HFFc6 (cell line): ENCODE results near the gene PDGFC. TPM values are rescaled to one million over a fixed set of nuclear protein-coding genes. Genes with fewer than 3 reads are reported as not detected.

Source experiments
- DNase-seq: peaks from one replicate; pipeline ENCODE4 v3.0.0-alpha.2; 2018
- H3K27ac Mint-ChIP-seq: 2 replicates; pipeline ENCODE4 v1.8.0; 2020; ENCODE audit warnings: mild to moderate bottlenecking, mixed read lengths
- H3K27me3 Mint-ChIP-seq: 2 replicates; pipeline ENCODE4 v1.8.0; 2021; ENCODE audit warnings: mild to moderate bottlenecking, moderate library complexity, mixed read lengths; ENCODE audit not compliant: insufficient read depth
- H3K36me3 Mint-ChIP-seq: 2 replicates; pipeline ENCODE4 v1.8.0; 2021; ENCODE audit warnings: low read depth, mixed read lengths
- H3K4me1 Mint-ChIP-seq: 2 replicates; pipeline ENCODE4 v1.8.0; 2020; ENCODE audit warnings: low read depth, mixed read lengths
- H3K4me3 Mint-ChIP-seq: 2 replicates; pipeline ENCODE4 v1.8.0; 2020; ENCODE audit warnings: mild to moderate bottlenecking, moderate library complexity, mixed read lengths
- H3K9me3 Mint-ChIP-seq: 2 replicates; pipeline ENCODE4 v1.8.0; 2020; ENCODE audit warnings: mild to moderate bottlenecking, mixed read lengths
- total RNA-seq, 6 experiments: library from RNA; stranded (reverse); fragmentation: NEBNext Ultra II Directional; extraction: Animal tissue kit (Norgen Biotek cat#: 25700); gene quantifications; 2 replicates in 1 of 6; 3 replicates in 5 of 6; pipeline ENCODE4 v1.2.3, GENCODE V29; 2021
- TF ChIP-seq, protein P1 (sequence below): fragments of 200-600 bp; sonication (generic); IDR thresholded peaks from 2 replicates; pipeline ENCODE4 v1.5.0; 2021; ENCODE audit warnings: antibody characterized with exemption, mild to moderate bottlenecking

Gene PDGFC
- total RNA-seq, 6 experiments from 2014 or later: 71.5 to 112 (median 76.1) TPM

DNA sequence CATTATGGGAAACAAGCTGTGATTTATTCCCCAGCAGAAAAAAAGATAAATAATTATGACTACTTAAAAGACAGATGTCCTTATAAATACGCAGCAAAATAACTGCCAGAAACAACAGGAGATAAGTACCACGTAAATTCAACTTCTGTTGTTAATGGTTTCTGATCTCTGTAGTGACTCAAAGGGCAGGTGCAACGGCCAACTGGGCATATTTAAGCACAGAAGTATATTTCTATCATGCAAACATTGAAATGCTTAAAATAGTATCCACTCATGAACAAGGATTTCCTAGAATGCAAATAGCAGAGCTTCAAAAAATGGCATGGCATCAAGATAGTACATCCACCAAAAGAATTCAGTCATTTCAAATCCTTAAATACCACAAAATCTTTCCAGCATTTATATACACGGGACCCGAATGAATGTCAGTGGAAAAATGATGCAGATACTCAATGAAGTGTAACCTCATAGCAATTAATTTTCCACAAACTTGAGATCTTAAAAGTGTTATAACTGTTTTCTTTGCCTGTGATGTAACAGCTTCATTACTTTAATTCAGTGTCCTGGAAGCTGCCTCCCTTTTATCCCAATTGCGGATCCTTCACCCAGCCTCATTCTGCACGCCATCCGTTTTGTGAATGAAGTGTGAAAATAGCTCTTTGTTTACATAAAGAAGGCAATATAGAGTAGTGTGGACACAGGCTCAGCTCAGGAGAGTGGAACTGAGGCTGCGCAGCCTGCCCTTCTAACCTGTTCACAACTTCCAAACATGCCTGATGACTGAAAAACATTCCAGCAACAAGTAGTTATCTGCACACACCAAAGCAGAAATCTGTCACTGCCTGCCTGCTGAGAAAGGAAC is 10.2 kb downstream of the PDGFC start:
- TF ChIP-seq, protein P1, sequence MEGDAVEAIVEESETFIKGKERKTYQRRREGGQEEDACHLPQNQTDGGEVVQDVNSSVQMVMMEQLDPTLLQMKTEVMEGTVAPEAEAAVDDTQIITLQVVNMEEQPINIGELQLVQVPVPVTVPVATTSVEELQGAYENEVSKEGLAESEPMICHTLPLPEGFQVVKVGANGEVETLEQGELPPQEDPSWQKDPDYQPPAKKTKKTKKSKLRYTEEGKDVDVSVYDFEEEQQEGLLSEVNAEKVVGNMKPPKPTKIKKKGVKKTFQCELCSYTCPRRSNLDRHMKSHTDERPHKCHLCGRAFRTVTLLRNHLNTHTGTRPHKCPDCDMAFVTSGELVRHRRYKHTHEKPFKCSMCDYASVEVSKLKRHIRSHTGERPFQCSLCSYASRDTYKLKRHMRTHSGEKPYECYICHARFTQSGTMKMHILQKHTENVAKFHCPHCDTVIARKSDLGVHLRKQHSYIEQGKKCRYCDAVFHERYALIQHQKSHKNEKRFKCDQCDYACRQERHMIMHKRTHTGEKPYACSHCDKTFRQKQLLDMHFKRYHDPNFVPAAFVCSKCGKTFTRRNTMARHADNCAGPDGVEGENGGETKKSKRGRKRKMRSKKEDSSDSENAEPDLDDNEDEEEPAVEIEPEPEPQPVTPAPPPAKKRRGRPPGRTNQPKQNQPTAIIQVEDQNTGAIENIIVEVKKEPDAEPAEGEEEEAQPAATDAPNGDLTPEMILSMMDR: no peak
- Mint-ChIP-seq H3K27ac (peak overlapping the region; percentile 78), H3K9me3 (no peaks in the 10 kb centered on the region), H3K4me1 (peaks cover 88% of the 10 kb centered on the region), H3K36me3 (peaks cover 22% of the 10 kb centered on the region), H3K4me3 (peak overlapping the region; percentile 53), H3K27me3 (no peaks in the 10 kb centered on the region)
- no peak for DNase-seq

DNA sequence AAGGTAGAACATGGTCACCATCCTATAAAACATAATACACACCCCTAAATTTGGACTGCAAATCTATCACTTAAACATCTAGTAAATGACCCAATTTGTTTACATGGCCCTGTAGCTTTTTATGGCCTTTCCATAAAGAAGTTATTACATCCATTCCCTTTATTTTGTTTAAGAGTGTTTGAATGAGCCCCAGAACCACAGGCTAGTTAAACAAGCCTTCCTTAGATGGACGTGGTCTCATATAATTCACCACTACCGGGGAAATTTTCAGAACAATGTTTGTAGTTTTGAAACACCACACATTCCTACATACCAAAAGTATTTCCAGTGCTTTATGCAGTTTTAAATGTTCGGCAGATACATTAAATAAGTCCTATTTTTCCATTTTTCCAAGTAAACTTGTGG is 12.3 kb downstream of the PDGFC start:
- peaks cover 27% of the 10 kb centered on the region for H3K36me3 Mint-ChIP-seq
- TF ChIP-seq, protein P1: no peak
- peak overlapping the region; percentile 69 for H3K27ac Mint-ChIP-seq
- peaks cover 87% of the 10 kb centered on the region for H3K4me1 Mint-ChIP-seq
- H3K27me3 Mint-ChIP-seq: no peaks in the 10 kb centered on the region
- H3K9me3 Mint-ChIP-seq: no peaks in the 10 kb centered on the region
- H3K4me3 Mint-ChIP-seq: peak overlapping the region; percentile 63
- DNase-seq: peak; percentile 70

DNA sequence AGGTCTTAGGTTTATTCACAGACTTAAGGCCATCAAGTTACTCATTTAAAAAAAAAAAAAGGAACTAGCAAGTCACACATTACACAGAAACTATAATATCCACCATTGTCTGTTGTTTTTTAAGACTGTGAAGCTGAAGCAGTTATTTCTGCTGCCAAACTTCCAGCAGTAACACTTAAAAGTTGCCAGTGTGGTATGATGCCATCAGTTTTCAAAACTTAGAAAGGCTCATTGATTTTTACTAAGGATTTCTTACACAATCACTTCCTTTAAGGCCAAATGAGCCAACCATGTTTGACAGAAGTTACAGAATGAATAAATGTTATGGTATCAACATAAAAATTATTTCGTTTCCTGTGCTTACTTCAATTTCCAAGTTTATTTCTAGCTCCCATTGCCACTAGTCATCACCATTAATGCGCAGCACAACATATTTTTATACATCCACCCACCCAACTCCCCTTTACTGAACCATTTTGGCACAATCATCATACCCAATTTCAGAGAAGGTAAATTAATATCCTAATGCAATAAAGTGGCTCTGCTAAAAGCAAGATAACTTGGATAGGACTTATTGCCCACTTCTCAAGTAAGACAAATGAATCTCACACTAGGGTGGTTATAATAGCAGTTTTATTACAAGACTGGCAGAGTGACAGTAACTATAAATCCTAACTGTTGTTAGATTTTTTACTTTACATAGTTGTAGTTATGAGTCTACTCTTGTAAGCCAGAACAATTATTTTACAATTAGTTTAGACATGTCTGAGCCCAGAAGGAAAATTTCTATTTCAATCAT is 13.1 kb downstream of the PDGFC start:
- Mint-ChIP-seq H3K9me3 (no peaks in the 10 kb centered on the region), H3K4me3 (peak overlapping the region; percentile 63)

DNA sequence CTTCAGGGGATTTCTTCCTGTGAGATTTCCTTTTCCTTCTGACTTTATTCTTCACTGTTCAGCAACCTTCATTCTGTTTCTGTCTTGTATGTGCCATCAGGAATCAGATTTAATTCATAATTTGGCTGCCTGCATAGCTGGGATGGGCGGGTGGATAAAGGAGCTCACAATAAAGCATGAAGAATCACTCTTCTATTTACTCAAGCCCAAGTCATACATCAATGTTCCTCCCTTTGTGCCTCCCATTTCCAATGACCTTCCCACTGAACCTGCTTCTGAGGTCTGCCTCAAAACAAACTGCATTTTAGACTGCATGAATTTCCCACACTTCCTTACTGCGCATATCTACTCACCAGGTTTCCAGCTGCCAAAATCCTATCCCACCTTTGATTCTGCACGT is 14.0 kb downstream of the PDGFC start:
- Mint-ChIP-seq H3K36me3 (peaks cover 38% of the 10 kb centered on the region), H3K27ac (peak overlapping the region; percentile 34; the same call in 1 of the 2 replicates), H3K9me3 (no peaks in the 10 kb centered on the region), H3K27me3 (no peaks in the 10 kb centered on the region), H3K4me1 (peaks cover 92% of the 10 kb centered on the region), H3K4me3 (peak overlapping the region; percentile 13; the same call in 1 of the 2 replicates)
- DNase-seq: no peak
- TF ChIP-seq, protein P1: no peak

More for the DNA sequence above, 13.1 kb downstream of the PDGFC start:
- H3K4me1 Mint-ChIP-seq: peaks cover 92% of the 10 kb centered on the region
- no peaks in the 10 kb centered on the region for H3K27me3 Mint-ChIP-seq
- TF ChIP-seq, protein P1: no peak
- DNase-seq: no peak
- H3K27ac Mint-ChIP-seq: peak overlapping the region; percentile 69
- H3K36me3 Mint-ChIP-seq: peaks cover 36% of the 10 kb centered on the region

DNA sequence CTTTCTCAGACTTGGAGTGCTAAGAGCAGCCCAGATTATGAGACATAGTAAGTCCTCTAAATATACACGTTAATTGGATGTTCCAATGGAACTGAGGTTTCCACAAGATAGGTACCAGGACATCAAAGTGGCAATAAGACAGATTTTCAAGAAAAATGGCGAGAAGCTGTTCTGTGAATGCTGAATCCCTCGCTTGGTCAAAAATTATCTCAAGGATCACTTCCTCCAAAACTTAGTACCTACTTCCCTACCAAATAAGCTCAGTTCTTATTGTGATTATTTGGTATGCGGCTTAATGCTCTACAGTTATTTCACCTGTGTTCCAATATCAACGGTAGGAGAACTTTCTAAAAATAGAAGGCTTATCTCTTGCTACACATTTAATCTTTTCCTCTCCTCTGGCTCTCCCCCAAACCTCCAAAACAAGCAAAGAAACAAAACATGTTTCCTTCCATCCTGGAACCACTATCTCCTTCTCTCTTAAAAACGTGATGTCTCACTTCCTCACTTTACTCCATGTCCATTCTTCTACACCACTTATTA is 14.7 kb downstream of the PDGFC start:
- Mint-ChIP-seq H3K9me3 (no peaks in the 10 kb centered on the region), H3K27ac (peak overlapping the region; percentile 34; the same call in 1 of the 2 replicates), H3K27me3 (no peaks in the 10 kb centered on the region), H3K4me1 (peaks cover 92% of the 10 kb centered on the region), H3K36me3 (peaks cover 38% of the 10 kb centered on the region), H3K4me3 (no peak overlapping the region)
- TF ChIP-seq, protein P1: no peak
- no peak for DNase-seq
